Kidney capillary endothelial cell (primary cell): ENCODE data around the gene IL31.

Experiments
- DNase-seq: peaks from one replicate; pipeline ENCODE4 v3.0.0-alpha.2; 2018; ENCODE audit warnings: low spot score

The IL31 gene

DNA sequence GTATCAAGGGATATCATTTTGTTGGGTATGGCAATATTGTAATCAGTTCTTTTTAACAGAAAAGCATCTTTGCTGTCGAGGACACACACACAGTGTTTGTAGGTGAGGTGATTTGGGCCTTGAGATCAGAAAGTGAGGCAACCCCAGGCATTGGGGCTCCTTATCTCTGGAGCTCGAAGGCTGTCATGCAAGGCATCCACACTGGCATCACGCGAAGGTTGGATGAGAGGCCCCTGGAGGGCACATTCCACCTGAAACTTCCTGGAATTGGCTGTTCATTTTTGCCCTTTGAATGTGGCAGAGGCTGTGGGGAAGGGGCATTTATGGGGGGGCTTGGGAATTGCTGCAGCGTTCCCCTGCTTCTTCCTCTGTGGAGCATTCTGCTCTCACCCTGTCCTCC lies 45.5 kb downstream of the IL31 start:
- DNase-seq, result no peak

DNA sequence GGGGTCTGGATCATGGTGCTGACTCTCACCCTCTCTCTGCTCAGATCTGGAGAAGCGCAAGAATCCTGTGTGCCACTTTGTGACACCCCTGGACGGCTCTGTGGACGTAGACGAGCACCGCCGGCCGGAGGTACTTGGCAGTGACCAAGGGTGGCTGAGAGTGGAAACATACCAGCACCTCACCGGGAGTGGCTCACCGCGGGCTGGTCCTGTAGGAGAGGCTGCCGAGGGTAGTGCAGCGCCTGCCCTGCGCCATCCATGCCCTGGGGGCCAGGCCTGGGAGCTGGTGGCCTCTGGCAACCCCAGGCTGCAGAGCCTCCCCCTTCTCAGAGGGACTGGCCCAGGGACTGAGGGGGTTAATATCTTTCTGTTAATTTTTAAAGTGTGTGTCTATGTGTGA lies 46.2 kb downstream of the IL31 start:
- DNase-seq, result no peak

DNA sequence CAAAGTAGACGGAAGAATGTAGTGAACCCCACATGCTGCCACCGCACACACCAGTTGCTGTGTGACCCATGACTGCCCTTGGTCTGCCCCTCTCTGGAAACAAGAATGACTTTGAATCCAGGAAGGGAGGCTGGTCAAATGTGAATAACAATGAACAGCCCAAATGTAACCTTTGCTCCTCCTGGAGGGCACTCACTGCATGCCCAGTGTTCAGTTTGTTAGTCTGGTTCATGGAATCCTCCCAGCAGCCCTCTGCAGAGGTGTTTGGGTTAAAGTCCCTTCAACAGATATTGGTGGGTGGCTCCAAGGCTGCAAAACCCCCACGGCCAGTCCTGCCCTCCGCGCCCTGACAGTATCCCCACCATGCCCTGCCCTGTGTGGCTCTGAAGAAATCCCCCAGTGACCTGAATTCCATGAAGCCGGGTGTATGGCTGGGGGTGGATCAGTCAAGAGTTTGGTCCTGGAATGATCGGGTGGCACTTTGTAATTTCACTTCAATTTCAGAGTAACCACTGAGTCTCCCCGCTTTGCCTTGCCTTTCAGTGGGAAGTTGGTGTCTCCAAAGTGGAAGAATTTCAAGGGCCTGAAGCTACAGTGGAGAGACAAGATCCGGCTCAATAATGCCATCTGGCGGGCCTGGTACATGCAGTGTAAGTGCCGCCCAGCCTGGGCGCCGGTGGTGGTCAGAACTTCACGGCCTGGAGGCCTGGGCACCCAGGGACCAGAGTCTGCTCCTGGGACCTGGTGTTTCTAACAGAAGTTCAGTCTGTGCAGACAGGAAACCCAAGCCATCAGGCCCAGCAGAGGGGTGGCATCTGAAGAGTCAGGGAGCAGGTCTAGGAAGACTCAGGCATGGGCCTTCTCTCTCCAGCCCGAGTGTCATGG lies 47.1 kb downstream of the IL31 start:
- DNase-seq, result no peak

DNA sequence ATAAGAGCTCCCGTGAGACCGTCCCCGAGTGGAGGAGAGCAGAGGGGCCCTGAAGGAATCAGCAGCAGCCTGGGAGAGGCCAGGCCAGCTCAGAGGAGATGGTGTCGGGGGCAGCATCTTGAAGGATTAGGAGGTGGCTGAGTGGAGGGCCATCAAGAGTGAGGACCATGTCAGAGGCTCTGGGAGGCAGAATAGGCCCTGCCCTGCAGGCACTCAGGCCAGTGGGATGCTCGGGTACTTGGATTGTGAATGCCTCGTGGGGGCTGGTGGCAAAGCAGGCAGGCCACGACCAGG lies 47.7 kb downstream of the IL31 start:
- DNase-seq, result no peak

DNA sequence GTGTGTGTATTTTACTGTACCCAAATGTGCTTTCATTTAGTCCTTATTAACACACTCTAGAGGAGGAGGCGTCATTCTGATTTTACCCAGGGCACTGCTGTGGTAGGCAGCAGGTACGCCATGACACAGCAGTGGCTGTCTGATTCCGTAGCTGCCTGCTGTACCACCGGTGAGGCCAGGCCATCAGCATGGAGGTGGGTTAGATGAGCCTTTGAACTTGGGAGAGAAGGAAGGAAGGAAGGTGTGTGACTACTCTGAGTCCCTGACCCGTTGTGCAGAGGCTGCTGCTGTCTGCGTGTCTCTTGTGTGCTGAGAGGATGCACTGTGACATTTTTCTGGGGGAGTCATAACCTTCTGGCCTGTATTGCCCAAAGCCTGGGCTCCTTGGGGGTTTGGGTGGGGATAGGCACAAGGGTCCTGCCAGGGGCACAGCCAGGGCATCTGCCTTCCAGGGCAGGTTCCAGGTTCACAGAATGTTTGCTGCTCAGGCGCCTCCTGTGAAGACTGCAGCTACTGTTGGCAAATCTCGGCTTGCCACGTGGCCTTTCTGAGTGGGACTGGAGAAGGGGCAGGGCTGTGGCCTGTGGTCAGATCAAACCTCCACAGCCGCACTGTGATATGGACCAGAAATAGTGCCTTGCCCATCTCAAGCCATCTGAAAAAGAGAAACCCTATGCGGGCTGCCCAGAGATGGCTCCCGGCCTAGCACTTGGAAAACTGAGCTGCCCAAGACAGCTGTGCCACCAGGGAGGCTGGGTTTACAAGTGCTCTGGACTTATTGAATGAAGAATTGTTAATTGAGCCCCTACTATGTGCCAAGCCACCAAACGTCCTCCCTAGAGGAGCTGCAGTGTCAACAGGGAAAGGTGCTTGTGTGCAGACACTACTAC lies 48.3 kb downstream of the IL31 start:
- no peak for DNase-seq

DNA sequence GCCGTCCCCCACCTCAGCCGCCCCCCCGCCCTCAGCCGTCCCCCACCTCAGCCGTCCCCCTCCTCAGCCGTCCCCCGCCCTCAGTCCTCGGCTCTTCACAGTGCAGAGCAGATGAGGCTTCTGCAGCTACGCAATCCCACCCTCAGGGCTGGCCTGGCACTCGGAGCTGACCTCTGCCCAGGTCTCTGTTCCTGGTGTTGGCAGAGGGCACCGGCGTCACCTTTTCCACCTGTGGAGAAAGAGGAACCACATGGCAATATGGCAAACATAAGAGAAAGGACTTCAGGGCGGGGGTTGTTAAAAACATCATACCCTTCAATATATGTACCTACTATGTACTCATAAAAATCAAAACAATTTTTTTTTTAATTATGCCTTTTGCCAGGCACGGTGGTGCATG lies 49.7 kb downstream of the IL31 start:
- no peak for DNase-seq

DNA sequence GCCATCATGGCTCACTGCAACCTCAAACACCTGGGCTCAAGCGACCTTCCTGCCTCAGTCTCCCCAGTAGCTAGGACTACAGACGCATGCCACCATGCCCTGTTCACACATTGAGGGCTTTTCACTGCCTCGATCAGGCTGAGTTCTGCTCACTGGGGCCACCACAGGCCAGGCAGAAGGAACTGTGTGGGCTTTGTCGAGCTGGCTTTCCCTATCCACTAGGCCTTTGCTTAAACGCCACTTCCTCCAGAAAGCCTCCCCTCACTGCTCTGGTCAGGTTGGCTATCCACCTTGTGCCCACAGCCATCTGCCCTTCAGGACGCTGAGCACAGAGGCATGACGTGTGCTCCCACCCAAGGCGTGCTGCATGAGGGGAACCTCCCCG lies 50.3 kb downstream of the IL31 start:
- no peak for DNase-seq

DNA sequence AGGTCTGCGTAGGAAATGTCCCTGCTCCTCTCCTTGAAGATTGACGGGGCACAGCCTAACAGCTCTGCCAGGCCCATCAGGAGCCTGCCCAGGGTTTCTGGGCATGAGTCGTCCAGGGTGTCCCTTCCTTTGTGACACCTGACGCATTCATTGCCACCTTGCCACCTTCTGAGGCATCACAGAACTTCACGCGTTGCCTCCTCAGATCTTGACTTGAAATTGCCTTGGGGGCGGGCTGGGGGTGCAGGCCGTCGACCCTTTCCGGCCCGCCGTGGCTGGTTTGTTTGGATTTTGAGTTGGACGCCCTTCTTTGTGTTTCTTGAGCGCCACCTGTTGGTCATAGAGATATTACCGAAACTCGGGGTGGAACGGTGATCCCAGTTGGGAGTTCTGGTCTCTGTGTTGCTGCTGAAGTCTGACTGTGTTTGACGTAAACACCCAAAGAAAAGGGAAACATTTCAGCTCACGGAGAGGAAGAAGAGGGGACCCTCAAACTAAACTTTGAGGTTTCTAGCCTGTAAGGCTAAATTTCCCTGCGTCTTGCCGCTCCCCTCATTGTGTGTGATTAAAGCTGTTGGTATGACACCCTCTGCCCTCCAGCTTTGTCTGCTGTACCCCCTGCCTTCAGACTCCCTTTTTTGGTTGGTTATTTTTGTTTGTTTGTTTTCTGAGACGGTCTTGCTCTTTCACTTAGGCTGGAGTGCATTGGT lies 50.8 kb downstream of the IL31 start:
- peak; percentile 48 for DNase-seq
